GM23338 (cell line): Measurements from ENCODE around the gene SLC39A10.

Experiments used
- CREB1 ChIP-seq: fragments of 250-450 bp; sonication (Bioruptor Pico); IDR thresholded peaks from 2 replicates; pipeline ENCODE4 v1.5.0; 2020; ENCODE audit warnings: low read depth, mild to moderate bottlenecking, moderate library complexity
- CTCF ChIP-seq, 2 experiments: fragments of 200-600 bp in 1 of 2; sonication (generic) in 1 of 2; conservative IDR thresholded peaks; 2 replicates each; pipeline versions ENCODE4 v1.5.1 to v1.6.1; 2016 to 2017; ENCODE audit warnings: antibody characterized with exemption in 2 of 2, low read depth in 2 of 2, mild to moderate bottlenecking in 2 of 2, moderate library complexity in 1 of 2
- ETS1 ChIP-seq: IDR thresholded peaks from 2 replicates; pipeline ENCODE4 v1.6.1; 2016; ENCODE audit warnings: antibody characterized with exemption
- EZH2 ChIP-seq: fragments of 200-600 bp; sonication (generic); IDR thresholded peaks from one replicate; pipeline ENCODE4 v1.8.0; 2017; ENCODE audit warnings: antibody characterized with exemption, mild to moderate bottlenecking, low read depth; ENCODE audit not compliant: unreplicated experiment
- EZH2phosphoT487 ChIP-seq: fragments of 200-600 bp; sonication (generic); IDR thresholded peaks from one replicate; pipeline ENCODE4 v1.8.1; 2018; ENCODE audit warnings: antibody characterized with exemption; ENCODE audit not compliant: unreplicated experiment
- JUNB ChIP-seq: IDR thresholded peaks from one replicate; pipeline ENCODE4 v1.6.1; 2016; ENCODE audit warnings: antibody characterized with exemption; ENCODE audit not compliant: unreplicated experiment
- NANOG ChIP-seq: IDR thresholded peaks from 2 replicates; pipeline ENCODE4 v1.6.1; 2016; ENCODE audit warnings: antibody characterized with exemption, borderline replicate concordance
- POLR2AphosphoS5 ChIP-seq: IDR thresholded peaks from 2 replicates; pipeline ENCODE4 v1.6.1; 2016; ENCODE audit warnings: antibody characterized with exemption, low read depth
- REST ChIP-seq: IDR thresholded peaks from one replicate; pipeline ENCODE4 v1.6.1; 2018; ENCODE audit warnings: antibody characterized with exemption; ENCODE audit not compliant: unreplicated experiment
- STAT1 ChIP-seq: IDR thresholded peaks from one replicate; pipeline ENCODE4 v1.6.1; 2016; ENCODE audit warnings: antibody characterized with exemption; ENCODE audit not compliant: unreplicated experiment
- ZNF114 ChIP-seq: fragments of 250-450 bp; sonication (Bioruptor Pico); IDR thresholded peaks from 2 replicates; pipeline ENCODE4 v1.5.0; 2020; ENCODE audit warnings: mild to moderate bottlenecking, moderate library complexity
- ZNF331 ChIP-seq: fragments of 250-450 bp; sonication (Bioruptor Pico); IDR thresholded peaks from 2 replicates; pipeline ENCODE4 v1.5.0; 2020; ENCODE audit warnings: low read depth, mild to moderate bottlenecking, moderate library complexity
- ZNF462 ChIP-seq: fragments of 250-450 bp; sonication (Bioruptor Pico); IDR thresholded peaks from 2 replicates; pipeline ENCODE4 v1.5.0; 2020; ENCODE audit warnings: mild to moderate bottlenecking, moderate library complexity

- TF ChIP-seq EZH2 (no peak), CTCF (conservative IDR thresholded peaks at IDR 0.05; ENCODE audit: low read depth in 2 of 2) (no peak), REST (no peak), POLR2AphosphoS5 (no peak; the same call in 1 of the 2 replicates), JUNB (no peak), EZH2phosphoT487 (no peak), CREB1 (CRISPR knock-in tag) (no peak), ZNF114 (CRISPR knock-in tag) (no peak), ETS1 (no peak), STAT1 (no peak), NANOG (no peak), ZNF331 (CRISPR knock-in tag) (no peak), ZNF462 (CRISPR knock-in tag) (no peak)
These were observed 716 bp upstream of the SLC39A10 start for GRCh38 chr2:195656161-195656858.
